HCT116 (cell line): ENCODE measurements around the gene ZFP92.

Source experiments
- CEBPB ChIP-seq: IDR thresholded peaks from 2 replicates; pipeline ENCODE4 v1.6.1; 2012; ENCODE audit warnings: low read depth
- EGR1 ChIP-seq: IDR thresholded peaks from 2 replicates; pipeline ENCODE4 v1.6.1; 2012; ENCODE audit warnings: low read depth
- EZH2 ChIP-seq: fragments of 200-600 bp; sonication (generic); IDR thresholded peaks from 2 replicates; pipeline ENCODE4 v1.6.1; 2017; ENCODE audit warnings: antibody characterized with exemption, mixed run types
- EZH2phosphoT487 ChIP-seq: fragments of 200-600 bp; IDR thresholded peaks from 2 replicates; pipeline ENCODE4 v1.6.1; 2018; ENCODE audit warnings: antibody characterized with exemption, borderline replicate concordance
- FOSL1 ChIP-seq: IDR thresholded peaks from 2 replicates; pipeline ENCODE4 v1.6.1; 2012; ENCODE audit warnings: low read depth
- POLR2A ChIP-seq: IDR thresholded peaks from 2 replicates; pipeline ENCODE4 v1.7.0; 2011; ENCODE audit warnings: borderline replicate concordance; ENCODE audit not compliant: insufficient read depth, insufficient read length; ENCODE audit errors: extremely low read depth
- POLR2AphosphoS5 ChIP-seq: IDR thresholded peaks from 2 replicates; pipeline ENCODE4 v1.6.1; 2011; ENCODE audit warnings: mild to moderate bottlenecking, low read depth, low read length, moderate library complexity
- SP1 ChIP-seq: IDR thresholded peaks from 2 replicates; pipeline ENCODE4 v1.6.1; 2012; ENCODE audit warnings: low read depth
- TF ChIP-seq, protein P1 (sequence below), 3 experiments: fragments of 200-600 bp in 1 of 3; sonication (generic) in 1 of 3; IDR thresholded peaks in 2 of 3; conservative IDR thresholded peaks in 1 of 3; 2 replicates each; pipeline ENCODE4 v1.5.1; 2012 to 2017; ENCODE audit warnings: low read depth in 2 of 3, low read length in 2 of 3, antibody characterized with exemption in 1 of 3, borderline replicate concordance in 1 of 3, control low read depth in 1 of 3, mild to moderate bottlenecking in 1 of 3, mixed read lengths in 1 of 3, mixed run types in 1 of 3, moderate library complexity in 1 of 3; ENCODE audit not compliant: insufficient read depth in 1 of 3

DNA sequence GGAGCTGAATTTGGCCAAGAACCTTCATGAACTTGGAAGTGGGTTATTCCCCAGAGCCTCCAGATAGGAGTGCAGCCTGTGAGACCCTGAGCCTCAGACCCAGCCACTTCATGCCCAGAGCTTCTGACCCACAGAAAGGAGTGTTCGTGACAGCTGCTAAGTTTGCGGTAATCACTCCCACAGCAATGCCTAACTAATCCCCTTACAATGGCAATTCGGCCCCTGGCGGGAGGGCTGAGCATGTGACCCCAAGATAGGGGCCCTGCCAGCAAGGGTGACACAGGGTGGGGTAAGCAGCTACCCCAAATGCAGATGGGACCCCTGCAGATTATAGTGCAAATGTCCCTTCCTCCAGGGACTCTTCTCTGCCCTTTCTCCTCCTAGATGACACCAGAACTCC, 32.7 kb upstream of the ZFP92 start:
- TF ChIP-seq, protein P1, sequence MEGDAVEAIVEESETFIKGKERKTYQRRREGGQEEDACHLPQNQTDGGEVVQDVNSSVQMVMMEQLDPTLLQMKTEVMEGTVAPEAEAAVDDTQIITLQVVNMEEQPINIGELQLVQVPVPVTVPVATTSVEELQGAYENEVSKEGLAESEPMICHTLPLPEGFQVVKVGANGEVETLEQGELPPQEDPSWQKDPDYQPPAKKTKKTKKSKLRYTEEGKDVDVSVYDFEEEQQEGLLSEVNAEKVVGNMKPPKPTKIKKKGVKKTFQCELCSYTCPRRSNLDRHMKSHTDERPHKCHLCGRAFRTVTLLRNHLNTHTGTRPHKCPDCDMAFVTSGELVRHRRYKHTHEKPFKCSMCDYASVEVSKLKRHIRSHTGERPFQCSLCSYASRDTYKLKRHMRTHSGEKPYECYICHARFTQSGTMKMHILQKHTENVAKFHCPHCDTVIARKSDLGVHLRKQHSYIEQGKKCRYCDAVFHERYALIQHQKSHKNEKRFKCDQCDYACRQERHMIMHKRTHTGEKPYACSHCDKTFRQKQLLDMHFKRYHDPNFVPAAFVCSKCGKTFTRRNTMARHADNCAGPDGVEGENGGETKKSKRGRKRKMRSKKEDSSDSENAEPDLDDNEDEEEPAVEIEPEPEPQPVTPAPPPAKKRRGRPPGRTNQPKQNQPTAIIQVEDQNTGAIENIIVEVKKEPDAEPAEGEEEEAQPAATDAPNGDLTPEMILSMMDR (IDR thresholded peaks at IDR 0.05 in 2 of 3, conservative IDR thresholded peaks at IDR 0.05 in 1 of 3; ENCODE audit: borderline replicate concordance in 1 of 3, insufficient read depth in 1 of 3, low read depth in 2 of 3, low read length in 2 of 3), result no peak
- TF ChIP-seq EZH2phosphoT487, result no peak
- no peak for TF ChIP-seq POLR2A
- TF ChIP-seq EGR1, result no peak
- no peak for TF ChIP-seq CEBPB
- no peak for TF ChIP-seq EZH2
- no peak for TF ChIP-seq FOSL1
- TF ChIP-seq POLR2AphosphoS5, result no peak
- TF ChIP-seq SP1, result no peak
